Suppressor macrophage treated with lipopolysaccharide for 4 hours (primary cell): ENCODE measurements around the gene DCAF15.
"Not testable (repeated sequence)": the region's sequence is repeated elsewhere in the genome, so short reads cannot be mapped to it uniquely, and the experiment has no call there.

Experiments
- DNase-seq: peaks from one replicate; pipeline ENCODE4 v3.0.0-alpha.2; 2020

The DCAF15 gene

DNA sequence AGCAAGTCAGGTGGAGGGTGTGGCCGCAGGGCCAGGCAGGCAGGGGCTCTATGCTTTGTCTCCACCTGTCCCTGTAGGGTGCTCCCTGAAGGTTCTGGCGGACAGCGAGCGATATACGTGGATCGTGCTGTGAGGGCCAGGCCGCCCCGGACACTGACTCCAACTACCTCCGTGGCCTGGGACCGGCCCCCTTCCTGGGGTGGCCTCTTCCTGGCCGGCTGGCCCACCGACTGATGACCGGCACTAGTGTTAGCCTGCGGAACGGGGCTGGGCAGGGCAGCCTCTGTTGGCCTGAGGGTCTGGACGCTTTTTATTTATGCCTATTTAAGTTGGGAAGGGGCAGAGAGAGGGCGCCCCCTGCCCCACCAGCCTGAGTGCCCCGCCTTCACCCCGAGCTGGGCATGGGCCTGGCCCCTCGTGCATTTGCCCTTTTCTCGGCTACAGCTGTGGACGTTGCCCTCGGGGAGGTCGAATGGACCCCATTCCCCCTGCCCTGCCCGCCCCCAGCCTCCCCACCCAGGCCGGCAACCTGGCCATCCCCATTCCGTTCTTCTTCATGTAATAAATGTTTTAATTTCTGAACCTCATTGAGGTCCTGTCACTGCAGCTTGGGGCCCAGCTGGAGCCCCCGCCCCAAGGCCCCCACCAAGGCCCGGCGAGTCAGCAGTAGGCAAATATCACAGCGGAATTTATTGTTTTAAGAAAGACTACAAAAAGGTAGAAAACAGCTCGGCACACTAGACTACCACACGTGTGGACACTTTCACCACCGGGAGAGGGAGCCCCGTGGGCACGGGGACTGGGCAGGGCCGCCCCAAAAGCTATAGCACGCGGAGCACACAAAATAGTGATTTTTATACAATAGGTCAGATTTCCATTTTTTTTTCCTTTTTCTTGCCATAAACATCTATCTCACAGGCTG lies 8.8 kb downstream of the DCAF15 start:
- DNase-seq = no peak

DNA sequence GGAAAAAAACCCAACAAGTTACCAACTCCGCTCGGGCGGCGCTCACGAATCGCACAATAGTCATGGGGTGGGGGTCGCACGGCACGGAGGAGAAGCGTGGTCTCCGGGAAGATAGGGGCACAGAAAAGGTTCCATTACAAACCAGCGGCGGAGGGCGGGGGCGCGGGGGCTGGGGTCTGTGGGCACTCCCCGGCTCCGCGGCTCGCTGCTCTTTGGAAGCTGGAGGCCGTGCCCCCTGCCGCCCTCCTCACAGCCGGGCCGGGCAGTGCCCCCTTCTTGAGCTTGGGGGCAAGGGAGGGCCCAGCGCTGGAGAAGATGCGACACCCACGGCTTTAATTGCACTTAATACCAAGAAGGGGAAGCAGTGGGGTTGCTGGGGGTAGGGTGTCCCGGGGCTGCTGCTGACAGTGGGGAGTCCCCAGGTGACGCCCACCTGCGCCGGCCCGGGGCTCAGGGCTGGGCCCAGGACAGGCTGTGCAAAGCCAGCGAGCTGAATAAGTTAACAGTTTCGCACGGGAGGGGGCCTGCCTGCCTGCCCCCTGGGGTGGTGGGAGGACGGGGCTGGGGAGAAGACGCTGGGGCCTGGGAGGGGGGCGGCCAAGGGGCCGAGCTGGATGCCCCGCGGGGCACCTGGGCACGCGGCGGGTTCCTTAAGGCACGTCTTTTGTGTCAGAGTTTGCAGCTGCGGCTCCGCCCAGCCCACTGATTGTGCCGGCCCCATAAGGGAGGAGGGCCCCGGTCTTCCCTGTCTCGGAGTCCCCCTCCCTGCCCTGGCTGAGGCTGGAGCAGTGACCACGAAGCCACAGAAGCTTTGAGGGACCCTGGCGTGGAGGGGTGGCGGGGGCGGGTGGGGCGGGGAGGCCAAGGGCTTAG lies 9.8 kb downstream of the DCAF15 start:
- no peak for DNase-seq

DNA sequence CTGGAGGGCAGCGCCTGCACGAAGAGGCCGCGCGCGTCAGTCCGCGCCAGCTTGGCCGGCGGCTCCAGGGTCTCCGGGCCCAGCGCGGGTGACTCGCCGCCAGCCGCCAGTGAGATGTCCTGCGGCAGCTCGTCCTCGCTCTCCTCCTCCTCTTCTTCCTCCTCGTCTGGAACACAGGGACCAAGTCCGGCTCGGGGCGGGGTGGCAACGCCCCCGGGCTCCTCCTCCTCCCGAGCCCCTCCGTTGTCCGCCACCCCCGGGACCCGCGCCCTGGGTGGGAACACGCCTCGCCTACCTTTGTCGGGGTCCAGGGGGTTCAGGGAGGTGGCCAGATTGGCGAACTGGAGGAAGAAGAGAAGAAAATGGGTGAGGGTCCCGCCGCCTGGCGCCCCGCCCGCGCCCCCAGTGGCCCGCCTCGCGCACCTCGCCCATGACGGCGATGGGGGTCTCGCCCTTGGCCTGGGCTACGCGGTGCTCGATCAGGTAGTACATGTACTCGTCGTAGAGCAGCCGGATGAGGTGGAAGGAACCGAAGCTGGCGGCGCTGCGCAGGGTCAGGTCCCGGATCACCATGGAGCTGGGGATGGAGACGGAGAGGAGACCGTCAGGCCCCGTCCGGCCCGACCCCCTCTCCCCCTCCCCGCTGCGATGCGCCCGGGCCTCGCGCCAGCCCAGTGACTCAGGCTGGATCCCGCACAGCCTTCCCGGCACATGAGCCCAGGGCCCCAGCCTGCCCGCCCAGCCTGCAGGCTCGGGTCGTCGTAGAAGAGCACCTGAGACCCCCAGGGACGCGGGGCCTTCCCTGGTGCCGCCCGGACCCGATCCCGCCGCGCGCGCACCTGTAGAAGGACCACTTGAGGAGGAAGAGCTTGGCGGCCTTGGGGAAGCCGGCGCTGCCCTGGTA lies 10.6 kb downstream of the DCAF15 start:
- DNase-seq = no peak

GRCh38 chr19:13963603-13964105 lies 11.3 kb downstream of the DCAF15 start:
- no peak for DNase-seq

DNA sequence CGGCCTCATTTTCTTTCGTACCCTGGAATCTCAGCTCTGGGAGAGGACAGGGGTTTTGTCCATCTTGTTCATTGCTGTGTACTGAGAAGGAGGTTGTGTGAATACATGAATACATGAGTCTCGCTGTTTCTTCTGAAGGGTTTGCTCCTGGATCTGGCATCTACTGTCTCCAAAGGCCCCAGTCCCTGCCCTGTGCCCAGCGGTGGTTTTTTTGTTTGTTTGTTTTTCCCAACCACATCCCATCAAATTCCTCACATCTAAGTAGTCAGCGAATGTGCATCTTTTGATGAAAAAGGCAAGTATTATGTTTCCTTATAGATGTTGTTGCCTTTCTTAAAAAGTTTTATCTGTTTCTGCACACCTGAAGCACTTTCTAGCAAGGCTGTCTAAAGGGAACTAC lies 12.5 kb downstream of the DCAF15 start:
- DNase-seq = no peak

- DNase-seq = no peak
These were observed 13.1 kb downstream of the DCAF15 start for GRCh38 chr19:13965377-13965896.

- no peak for DNase-seq
These were observed 13.8 kb downstream of the DCAF15 start for GRCh38 chr19:13965926-13966683.

- DNase-seq = no peak
These were observed 14.4 kb downstream of the DCAF15 start for GRCh38 chr19:13966684-13967128.

GRCh38 chr19:13967206-13967605 lies 14.9 kb downstream of the DCAF15 start:
- not testable (repeated sequence) for DNase-seq

DNA sequence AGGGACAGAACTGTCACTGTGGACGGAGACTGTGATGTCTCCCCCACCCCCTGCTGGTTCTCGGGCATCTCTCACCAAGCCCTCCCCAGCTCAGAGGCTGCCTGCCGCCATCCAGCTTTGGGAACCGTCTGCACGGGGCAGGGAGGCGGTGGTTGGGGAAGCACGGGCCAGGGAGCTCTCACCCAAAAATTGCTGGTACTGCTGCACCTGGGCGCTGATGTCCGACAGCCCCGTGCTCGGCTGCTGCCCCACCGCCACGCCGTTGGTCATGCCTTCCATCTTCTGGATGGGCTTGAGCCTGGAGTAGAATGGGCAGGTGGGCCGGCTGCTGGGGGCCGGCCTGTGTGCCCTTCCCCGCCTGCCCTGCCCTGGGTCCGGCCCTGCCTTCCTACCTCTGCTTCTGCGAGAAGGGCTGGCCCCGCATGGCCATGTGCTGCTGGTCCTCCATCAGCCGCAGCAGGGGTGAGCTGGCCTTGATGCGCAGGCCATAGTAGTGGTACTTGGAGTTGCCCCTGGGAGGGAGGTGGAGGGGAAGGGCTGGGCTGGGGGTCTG lies 16.1 kb downstream of the DCAF15 start:
- DNase-seq = no peak

DNA sequence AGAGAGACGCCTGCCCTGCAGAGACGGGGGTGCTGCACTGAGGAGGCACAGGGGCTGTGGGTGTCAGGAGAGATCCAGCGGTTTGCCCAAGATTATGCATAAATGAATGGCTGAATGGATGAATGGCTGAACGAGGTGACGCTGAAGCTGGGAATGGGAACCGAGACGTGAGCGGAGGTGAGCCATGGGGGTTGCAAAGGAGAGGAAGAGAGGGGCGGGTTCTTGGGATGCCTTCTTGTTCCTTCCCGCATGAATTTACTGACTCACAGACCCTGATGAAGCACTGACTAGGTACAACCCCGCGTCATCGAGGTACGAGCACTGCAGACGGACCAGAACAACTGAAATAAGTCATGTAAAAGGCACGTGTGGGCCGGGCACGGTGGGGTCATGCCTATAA lies 16.7 kb downstream of the DCAF15 start:
- DNase-seq = no peak

- no peak for DNase-seq
These were observed 17.6 kb downstream of the DCAF15 start for GRCh38 chr19:13969897-13970296.

GRCh38 chr19:13971868-13972267 lies 19.6 kb downstream of the DCAF15 start:
- DNase-seq = not testable (repeated sequence)

DNA sequence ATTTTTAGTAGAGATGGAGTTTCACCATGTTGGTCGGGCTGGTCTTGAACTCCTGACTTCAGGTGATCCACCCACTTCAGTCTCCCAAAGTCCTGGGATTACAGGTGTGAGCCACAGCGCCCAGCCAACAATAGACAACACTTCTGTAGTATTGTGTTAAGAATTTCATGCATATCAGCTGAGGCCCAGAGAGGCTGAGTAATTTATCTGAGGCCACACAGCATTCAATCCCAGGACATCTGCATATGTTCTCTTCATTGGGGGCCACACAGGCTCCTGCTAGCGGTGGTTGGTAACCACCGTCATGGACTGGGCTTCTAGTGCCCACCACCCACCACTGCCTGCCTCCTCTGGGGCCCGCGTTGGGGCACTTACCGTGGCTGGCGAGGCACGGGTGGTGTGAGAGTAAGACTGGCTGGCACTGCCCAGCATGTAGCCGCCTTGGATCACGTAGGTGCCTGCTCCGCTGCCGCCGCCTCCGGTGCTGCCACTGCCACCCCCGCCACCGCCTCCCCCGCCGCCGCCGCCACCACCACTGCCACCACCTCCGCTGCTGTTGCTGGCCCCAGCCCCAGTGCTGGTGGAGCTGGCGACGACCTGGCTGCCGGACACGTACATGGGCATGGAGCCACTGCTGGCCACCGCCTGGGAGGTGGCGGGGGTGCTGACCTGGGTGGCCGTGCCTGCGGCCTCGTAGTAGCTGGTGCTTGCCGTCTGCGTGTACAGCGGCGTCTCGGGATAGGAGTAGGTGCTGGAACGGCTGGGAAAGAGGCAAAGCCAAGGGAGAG lies 20.3 kb downstream of the DCAF15 start:
- no peak for DNase-seq

- not testable (repeated sequence) for DNase-seq
These were observed 21.2 kb downstream of the DCAF15 start for GRCh38 chr19:13973479-13973878.

GRCh38 chr19:13974073-13974472 lies 21.8 kb downstream of the DCAF15 start:
- no peak for DNase-seq

DNA sequence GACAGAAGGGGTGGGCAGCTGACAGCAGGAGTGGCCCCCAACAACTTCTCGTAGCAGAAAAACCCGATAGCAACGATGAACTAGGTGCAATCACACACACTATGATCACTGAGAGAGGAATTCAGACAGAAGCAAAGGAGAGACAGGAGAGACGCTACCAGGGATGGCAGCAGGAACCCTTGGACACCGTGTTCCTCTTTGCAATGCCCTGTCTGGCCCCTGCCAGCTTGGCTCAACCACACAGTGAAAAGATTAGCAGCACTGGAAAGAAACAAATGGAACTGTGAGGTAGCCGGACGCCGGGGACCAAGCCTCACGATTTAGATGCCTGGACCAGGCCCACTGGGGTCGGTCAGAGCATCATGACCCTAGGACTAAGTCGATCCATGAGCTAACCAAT lies 23.6 kb downstream of the DCAF15 start:
- no peak for DNase-seq

GRCh38 chr19:13976446-13976845 lies 24.1 kb downstream of the DCAF15 start:
- DNase-seq = no peak

GRCh38 chr19:13977803-13978202 lies 25.5 kb downstream of the DCAF15 start:
- no peak for DNase-seq
